Nephron progenitor cell (in vitro differentiated cells): Measurements from ENCODE around the gene KCNAB2.
"Not testable (repeated sequence)": the region's sequence is repeated elsewhere in the genome, so short reads cannot be mapped to it uniquely, and the experiment has no call there.

Experiments used
- DNase-seq: peaks from one replicate; pipeline ENCODE4 v3.0.0; 2021
- H3K27ac Mint-ChIP-seq: 2 replicates; pipeline ENCODE4 v1.8.0; 2021; ENCODE audit warnings: mild to moderate bottlenecking, moderate library complexity, mixed read lengths
- H3K27me3 Mint-ChIP-seq: 2 replicates; pipeline ENCODE4 v1.8.0; 2021; ENCODE audit warnings: mild to moderate bottlenecking, low read depth, mixed read lengths; ENCODE audit not compliant: poor library complexity
- H3K36me3 Mint-ChIP-seq: 2 replicates; pipeline ENCODE4 v1.8.0; 2021; ENCODE audit warnings: low read depth, mixed read lengths
- H3K4me1 Mint-ChIP-seq: 2 replicates; pipeline ENCODE4 v1.8.0; 2021; ENCODE audit warnings: mixed read lengths
- H3K4me3 Mint-ChIP-seq: 2 replicates; pipeline ENCODE4 v1.8.0; 2021; ENCODE audit warnings: mild to moderate bottlenecking, moderate library complexity, mixed read lengths
- H3K9me3 Mint-ChIP-seq: 2 replicates; pipeline ENCODE4 v1.8.0; 2021; ENCODE audit warnings: mild to moderate bottlenecking, moderate library complexity, mixed read lengths
- TF ChIP-seq, protein P1 (sequence below): fragments of 200-600 bp; sonication (generic); IDR thresholded peaks from 2 replicates; pipeline ENCODE4 v1.5.0; 2021; ENCODE audit warnings: antibody characterized with exemption

KCNAB2 gene

GRCh38 chr1:6062670-6063069, 17.0 kb downstream of the KCNAB2 start:
- no peak for DNase-seq
- Mint-ChIP-seq H3K36me3 (no peaks in the 10 kb centered on the region), H3K9me3 (no peaks in the 10 kb centered on the region), H3K4me3 (no peak overlapping the region), H3K27me3 (peaks cover 34% of the 10 kb centered on the region), H3K27ac (no peak overlapping the region), H3K4me1 (peaks cover 4% of the 10 kb centered on the region)
- TF ChIP-seq, protein P1, sequence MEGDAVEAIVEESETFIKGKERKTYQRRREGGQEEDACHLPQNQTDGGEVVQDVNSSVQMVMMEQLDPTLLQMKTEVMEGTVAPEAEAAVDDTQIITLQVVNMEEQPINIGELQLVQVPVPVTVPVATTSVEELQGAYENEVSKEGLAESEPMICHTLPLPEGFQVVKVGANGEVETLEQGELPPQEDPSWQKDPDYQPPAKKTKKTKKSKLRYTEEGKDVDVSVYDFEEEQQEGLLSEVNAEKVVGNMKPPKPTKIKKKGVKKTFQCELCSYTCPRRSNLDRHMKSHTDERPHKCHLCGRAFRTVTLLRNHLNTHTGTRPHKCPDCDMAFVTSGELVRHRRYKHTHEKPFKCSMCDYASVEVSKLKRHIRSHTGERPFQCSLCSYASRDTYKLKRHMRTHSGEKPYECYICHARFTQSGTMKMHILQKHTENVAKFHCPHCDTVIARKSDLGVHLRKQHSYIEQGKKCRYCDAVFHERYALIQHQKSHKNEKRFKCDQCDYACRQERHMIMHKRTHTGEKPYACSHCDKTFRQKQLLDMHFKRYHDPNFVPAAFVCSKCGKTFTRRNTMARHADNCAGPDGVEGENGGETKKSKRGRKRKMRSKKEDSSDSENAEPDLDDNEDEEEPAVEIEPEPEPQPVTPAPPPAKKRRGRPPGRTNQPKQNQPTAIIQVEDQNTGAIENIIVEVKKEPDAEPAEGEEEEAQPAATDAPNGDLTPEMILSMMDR: no peak

DNA sequence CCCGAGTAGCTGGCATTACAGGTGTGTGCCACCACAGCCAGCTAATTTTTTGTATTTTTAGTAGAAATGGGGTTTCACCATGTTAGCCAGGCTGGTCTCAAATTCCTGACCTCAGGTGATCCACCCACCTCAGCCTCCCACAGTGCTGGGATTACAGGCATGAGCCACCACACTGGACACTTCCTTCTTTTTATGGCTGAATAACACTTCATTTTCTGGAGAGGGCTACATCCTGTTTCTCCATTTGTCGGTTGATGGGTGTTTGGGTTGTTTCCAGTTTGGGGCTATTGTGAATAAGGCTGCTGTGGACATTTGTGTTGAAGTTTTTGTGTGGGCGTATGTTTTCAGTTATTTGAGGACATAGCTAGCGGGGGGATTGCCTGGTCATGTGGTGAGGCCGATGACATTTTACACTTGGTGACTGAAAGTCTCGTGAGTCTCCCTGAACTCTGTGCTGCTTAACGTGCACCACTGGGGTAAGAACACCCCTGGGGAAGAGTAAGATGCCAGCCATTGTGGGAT, 17.9 kb downstream of the KCNAB2 start:
- H3K27ac Mint-ChIP-seq, H3K4me3 Mint-ChIP-seq, H3K4me1 Mint-ChIP-seq, H3K36me3 Mint-ChIP-seq, DNase-seq, H3K9me3 Mint-ChIP-seq: not testable (repeated sequence)
- peaks cover 35% of the 10 kb centered on the region for H3K27me3 Mint-ChIP-seq

GRCh38 chr1:6065093-6065858, 19.6 kb downstream of the KCNAB2 start:
- Mint-ChIP-seq H3K27ac (no peak overlapping the region), H3K27me3 (peaks cover 22% of the 10 kb centered on the region), H3K4me1 (peaks cover 4% of the 10 kb centered on the region), H3K4me3 (no peak overlapping the region), H3K9me3 (no peaks in the 10 kb centered on the region), H3K36me3 (no peaks in the 10 kb centered on the region)
- TF ChIP-seq, protein P1: no peak
- DNase-seq: no peak

GRCh38 chr1:6066680-6067079, 21.0 kb downstream of the KCNAB2 start:
- no peak overlapping the region for H3K4me3 Mint-ChIP-seq

DNA sequence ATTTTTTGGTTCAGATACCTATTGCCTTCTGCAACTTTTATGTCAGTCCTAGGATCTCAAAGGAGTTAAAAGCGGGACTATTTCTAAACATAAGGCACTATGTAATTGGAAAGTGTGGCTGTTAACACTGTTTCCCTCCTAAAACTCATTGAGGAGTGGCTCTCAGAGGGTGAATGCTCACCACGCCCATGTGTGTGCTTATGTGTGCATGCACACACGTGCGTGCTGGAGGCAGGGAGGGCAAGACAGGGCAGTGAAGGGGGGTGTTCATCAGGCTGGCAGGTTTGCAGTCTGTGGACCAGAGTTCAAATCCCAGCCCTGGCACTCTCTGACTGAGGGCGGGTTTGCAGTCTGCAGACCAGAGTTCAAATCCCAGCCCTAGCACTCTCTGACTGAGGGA, 22.4 kb downstream of the KCNAB2 start:
- no peaks in the 10 kb centered on the region for H3K9me3 Mint-ChIP-seq
- H3K36me3 Mint-ChIP-seq: no peaks in the 10 kb centered on the region
- H3K27ac Mint-ChIP-seq: no peak overlapping the region
- TF ChIP-seq, protein P1: no peak
- H3K27me3 Mint-ChIP-seq: peaks cover 14% of the 10 kb centered on the region
- H3K4me3 Mint-ChIP-seq: no peak overlapping the region
- DNase-seq: no peak
- peaks cover 4% of the 10 kb centered on the region for H3K4me1 Mint-ChIP-seq

More at GRCh38 chr1:6066680-6067079, 21.0 kb downstream of the KCNAB2 start:
- TF ChIP-seq, protein P1: no peak
- H3K27me3 Mint-ChIP-seq: peaks cover 20% of the 10 kb centered on the region
- no peak for DNase-seq
- no peak overlapping the region for H3K27ac Mint-ChIP-seq
- no peaks in the 10 kb centered on the region for H3K36me3 Mint-ChIP-seq
- no peaks in the 10 kb centered on the region for H3K9me3 Mint-ChIP-seq
- H3K4me1 Mint-ChIP-seq: peaks cover 4% of the 10 kb centered on the region

- Mint-ChIP-seq H3K4me3 (no peak overlapping the region), H3K36me3 (no peaks in the 10 kb centered on the region), H3K27me3 (peaks cover 9% of the 10 kb centered on the region), H3K9me3 (no peaks in the 10 kb centered on the region), H3K27ac (no peak overlapping the region), H3K4me1 (peaks cover 4% of the 10 kb centered on the region)
- DNase-seq: no peak
- TF ChIP-seq, protein P1: no peak
Observed at GRCh38 chr1:6068932-6069331, 23.2 kb downstream of the KCNAB2 start.
